CD1c-positive myeloid dendritic cell (primary cell): Measurements from ENCODE around the gene USP9X.
A peak's percentile ranks its signal among the peaks of the same experiment; 100 is the strongest.
"Not testable (repeated sequence)": the region's sequence is repeated elsewhere in the genome, so short reads cannot be mapped to it uniquely, and the experiment has no call there.

ENCODE experiments used
- DNase-seq: peaks from one replicate; pipeline ENCODE4 v3.0.0-alpha.2; 2016; ENCODE audit errors: extremely low spot score

USP9X gene

GRCh38 chrX:41085878-41086626, 807 bp downstream of the USP9X start:
- DNase-seq = peak; percentile 43

DNA sequence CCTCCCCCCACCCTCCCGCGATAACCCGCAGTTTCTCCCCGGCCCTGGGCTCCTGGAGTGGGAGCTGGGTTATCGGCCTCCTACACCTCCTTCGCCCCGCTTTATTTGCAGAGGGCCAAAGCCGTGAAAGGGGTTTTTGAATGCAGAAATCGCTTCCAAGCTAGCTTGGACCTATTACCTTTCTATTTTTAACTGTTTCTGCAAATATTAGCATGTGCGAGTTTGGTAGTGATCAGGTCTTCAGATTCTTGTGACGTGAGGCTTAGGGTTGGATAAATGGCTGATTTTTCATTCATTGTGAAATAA, 1.3 kb downstream of the USP9X start:
- DNase-seq = no peak

DNA sequence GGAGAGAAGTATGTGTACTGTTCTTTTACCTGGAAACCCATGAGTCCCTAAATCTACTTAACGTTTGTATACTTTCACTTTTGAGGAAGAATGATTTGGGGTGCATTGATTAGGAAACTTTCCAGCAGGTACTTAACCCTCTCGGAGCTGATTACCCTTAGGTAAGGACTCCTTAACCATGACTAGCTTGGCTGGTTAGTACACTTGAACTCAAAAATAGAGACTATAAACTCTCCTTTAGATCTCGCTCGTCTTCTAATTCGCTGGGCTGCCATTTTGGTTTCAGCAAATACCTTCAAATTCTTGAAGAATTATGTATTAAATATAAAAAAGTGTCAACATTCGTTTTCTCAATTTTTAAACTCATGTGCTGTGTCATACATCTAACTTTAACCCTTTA, 2.0 kb downstream of the USP9X start:
- no peak for DNase-seq

DNA sequence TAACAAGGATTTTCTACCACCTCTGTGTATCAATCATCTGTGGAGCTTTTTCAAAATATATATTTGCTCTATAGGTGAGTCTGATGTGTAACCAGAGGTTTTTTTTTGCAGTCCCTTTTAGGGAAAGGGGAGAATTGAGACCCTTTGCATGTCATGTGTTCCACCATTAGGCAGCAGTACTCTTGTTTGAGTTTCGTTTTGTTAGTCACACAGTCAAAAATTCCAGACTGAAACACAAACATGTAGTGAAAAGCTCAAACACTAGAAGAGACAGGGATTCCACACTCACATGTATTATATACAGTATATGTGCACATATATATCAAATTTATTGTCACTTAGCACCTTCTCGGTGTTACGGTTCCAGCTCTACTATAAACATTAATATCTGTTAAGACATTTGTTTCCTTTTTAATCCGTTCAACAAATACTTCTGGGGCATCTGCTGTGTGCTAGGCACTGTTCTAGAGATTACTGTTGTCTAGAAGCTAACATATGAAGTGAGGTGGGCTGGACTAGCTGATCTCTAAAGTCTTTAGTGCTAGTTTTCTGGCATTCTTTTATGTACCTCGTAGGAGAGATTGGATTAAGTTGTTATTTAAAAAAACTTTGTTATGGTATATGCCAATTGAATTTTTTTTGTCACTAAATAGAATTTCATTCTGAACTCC, 5.5 kb downstream of the USP9X start:
- no peak for DNase-seq

DNA sequence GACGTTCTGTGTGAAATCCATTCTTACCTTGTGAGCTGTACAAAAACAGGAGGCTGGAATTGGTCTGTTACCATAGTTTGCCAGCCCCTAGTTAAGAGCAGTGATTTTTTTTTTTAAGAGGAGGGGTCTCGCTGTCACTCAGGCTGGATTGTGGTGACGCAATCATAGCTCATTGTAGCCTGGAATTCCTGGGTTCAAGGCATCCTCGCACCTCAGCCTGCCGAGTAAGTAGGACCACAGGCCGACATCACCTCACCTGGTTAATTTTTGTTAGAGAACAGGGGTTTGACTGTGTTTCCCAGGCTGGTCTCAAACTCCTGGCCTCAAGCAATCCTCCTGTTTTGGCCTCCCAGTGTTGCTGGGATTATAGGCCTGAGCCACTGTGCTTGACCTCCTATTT, 7.5 kb downstream of the USP9X start:
- no peak for DNase-seq

DNA sequence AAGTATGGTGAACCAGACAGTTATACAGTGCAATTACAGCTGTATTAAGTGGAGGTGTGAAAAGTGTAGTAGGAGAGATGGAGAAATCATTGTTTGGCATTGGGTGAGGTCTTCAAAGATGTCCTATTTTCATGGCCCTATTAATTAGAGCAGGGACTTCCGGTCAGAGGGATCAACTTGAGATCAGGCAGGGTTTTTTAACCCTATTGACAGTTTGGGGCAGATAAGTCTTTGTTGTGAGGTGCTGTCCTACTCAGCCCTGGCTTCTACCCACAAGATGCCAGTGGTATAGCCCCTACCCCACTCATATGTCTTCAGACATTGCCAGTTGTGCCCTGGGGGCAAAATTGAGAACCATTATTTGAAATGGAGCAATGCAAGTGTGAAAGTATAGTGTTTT, 9.9 kb downstream of the USP9X start:
- no peak for DNase-seq

DNA sequence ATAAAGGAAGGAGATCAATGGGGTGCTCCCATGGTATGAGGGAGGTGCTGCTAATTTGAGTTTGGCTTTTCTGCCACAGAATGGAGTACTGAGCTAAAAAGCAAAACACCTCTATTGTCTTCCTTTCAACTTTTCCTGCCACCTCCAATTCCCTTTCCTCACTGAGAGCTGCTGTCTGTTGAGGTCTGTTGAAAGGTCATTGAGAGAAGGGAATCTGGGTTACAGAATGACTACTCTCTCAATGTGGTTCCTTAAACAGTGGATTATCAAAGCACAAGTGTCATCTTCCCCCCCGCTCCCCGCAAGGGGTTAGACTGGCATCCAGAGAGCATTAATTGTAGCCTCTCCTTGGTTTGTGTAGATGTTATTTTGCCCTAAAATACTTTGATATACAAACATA, 10.7 kb downstream of the USP9X start:
- DNase-seq = peak; percentile 53

- DNase-seq = no peak
These were observed 11.2 kb downstream of the USP9X start for GRCh38 chrX:41096339-41096955.

- no peak for DNase-seq
These were observed 12.1 kb downstream of the USP9X start for GRCh38 chrX:41097326-41097725.

DNA sequence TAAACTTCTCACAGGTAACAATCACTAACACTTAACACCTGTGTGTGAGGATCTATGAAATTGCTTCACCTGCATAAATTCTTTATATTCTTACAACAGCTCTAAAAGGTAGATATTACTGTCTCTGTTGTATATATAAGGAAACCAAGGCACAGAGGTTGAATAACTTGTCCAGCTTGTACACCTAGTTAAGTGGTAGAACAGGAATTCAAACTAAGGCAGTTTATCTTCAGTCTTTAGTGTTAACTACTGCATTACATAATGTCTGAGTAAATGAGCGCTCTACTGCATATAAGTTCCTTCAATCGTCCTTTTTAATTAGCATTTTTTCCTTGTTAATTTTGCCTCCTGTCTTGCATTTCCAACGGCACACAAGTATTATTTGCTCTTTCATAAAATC, 15.0 kb downstream of the USP9X start:
- DNase-seq = no peak

- DNase-seq = no peak
These were observed 15.6 kb downstream of the USP9X start for GRCh38 chrX:41100819-41101218.

DNA sequence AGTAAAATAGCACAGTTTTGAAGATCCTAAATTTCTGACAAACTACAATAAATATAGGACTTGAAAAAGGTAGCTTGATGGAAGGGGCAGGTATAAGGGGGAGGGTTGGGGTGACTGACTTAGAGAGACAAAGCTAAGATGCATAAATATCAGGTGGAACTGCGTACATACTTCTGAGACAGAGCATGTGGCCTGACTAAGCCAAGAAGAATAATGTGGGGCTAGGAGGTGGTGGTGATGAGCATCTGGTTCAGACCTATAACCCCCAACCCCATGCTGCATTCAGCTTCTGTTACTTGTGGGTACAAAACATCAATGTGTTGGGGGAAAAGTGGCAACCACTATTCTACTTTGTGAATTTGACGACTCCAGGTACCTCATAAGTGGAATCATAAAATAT, 19.8 kb downstream of the USP9X start:
- no peak for DNase-seq

DNA sequence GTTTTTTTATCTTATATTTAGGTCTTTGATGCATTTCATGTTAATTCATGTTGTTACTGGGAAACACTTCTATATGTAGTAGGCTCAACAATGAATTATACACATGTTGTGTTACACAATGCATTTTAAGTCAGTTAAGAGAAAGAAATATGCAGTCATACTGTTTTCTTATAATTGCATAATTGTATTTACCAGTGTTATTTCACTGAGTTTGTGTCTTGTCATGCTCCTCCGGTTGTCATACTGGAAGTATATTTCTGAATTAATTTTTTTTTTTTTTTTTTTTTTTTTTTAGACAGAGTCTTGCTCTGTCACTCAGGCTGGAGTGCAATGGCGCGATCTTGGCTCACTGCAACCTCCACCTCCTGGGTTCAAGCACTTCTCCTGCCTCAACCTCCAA, 21.0 kb downstream of the USP9X start:
- DNase-seq = not testable (repeated sequence)

DNA sequence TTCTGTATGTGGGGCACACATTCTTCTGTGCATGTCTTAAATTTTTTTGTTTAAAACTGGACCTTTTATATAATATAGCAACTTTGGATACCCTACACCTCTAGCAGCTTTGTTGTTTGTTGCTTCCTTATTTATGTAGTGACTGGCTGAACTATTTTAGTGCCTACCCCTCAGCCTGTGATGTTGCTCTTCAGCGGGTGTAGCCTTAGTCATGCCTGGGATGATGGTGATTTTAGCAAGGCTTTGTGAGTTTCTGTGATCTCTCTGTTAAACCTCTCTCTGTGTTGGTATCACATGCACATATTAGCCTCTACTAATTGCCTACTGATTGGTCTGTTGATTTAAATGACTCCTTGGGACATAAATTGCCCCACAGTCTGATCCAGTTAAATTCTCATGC, 22.8 kb downstream of the USP9X start:
- DNase-seq = no peak

- DNase-seq = no peak
These were observed 23.4 kb downstream of the USP9X start for GRCh38 chrX:41108463-41109205.

GRCh38 chrX:41110801-41111625, 25.8 kb downstream of the USP9X start:
- DNase-seq = no peak

DNA sequence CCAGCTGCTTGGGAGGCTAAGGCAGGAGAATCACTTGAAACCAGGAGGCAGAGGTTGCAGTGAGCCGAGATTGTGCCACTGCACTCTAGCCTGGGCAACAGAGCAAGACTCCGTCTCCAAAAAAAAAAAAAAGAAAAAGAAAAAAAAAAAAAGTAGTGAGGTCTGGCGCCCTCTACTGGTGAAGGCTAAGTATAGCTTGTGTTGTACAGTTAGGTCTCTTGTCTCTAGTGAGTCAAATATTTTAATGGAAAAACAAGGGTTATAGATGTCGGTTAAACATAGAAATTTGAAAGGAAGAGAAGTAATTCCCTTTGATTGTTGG, 29.8 kb downstream of the USP9X start:
- DNase-seq = peak; percentile 65

GRCh38 chrX:41116948-41117347, 31.7 kb downstream of the USP9X start:
- DNase-seq = no peak

DNA sequence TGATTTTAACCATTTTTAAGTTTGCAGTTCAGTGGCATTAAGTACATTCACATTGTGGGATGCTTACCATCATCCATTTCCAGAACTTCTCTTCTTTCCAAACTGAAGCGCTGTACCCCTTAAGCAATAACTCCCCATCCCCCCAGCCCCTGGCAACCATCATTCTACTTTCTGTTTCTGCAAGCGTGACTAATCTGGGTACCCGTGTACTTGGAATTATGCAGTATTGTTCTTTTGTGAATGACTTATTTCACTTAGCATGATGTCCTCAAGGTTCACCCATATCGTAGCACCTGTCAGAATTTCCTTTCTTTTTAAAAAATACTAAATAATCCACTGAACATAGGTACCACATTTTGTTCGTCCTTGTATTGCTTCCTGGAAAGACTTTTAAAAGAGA, 32.9 kb downstream of the USP9X start:
- no peak for DNase-seq

GRCh38 chrX:41119803-41120202, 34.6 kb downstream of the USP9X start:
- no peak for DNase-seq

DNA sequence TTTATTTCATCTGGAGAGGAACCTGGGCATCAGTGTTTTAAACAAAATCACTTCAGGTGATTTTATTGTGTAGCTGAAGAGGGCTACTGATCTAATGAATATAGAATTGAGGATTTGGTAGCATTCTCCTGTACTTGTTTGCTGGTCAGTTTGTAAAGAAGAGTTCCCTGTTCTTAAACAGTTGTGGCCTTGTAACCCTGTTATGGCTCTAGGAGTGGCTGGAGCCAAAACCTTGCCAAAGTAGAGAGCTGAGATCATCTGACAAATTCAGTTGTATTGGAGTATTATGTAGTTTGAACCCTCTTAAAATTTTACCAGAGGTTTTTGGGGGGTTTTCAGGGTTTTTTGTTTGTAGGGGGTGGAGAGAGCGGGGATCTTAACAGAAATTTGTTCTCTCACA, 36.5 kb downstream of the USP9X start:
- no peak for DNase-seq

GRCh38 chrX:41122664-41123257, 37.5 kb downstream of the USP9X start:
- no peak for DNase-seq
